ENCODE results near the gene LRCOL1.

Gene LRCOL1

GRCh38 chr12:132554845-132555630, 55.3 kb downstream of the LRCOL1 start:
- DNase-seq = no peak
